ENCODE results near the gene RBM12.

The RBM12 gene

GRCh38 chr20:35617397-35618262 is 47.1 kb downstream of the RBM12 start:
- peaks cover 11 to 26% of the 10 kb centered on the region in 2 donors for H3K4me1 ChIP-seq (ENCODE audit: control insufficient read depth in 1 of 2, insufficient read depth in 2 of 2, low read length in 2 of 2)

GRCh38 chr20:35616465-35617396 is 48.0 kb downstream of the RBM12 start:
- peaks cover 2 to 5% of the 10 kb centered on the region in 2 donors for H3K36me3 ChIP-seq (ENCODE audit: control insufficient read depth in 1 of 2, insufficient read depth in 2 of 2, low read length in 2 of 2)
- peaks cover 11 to 26% of the 10 kb centered on the region in 2 donors for H3K4me1 ChIP-seq (ENCODE audit: control insufficient read depth in 1 of 2, insufficient read depth in 2 of 2, low read length in 2 of 2)
- H3K27me3 ChIP-seq (ENCODE audit: low read depth, low read length) = no peaks in the 10 kb centered on the region
- peak overlapping the region; percentile 44 to 65 for H3K4me3 ChIP-seq (ENCODE audit: low read depth in 1 of 2, low read length in 2 of 2)
- no peaks in the 10 kb centered on the region for H3K9me3 ChIP-seq (ENCODE audit: control insufficient read depth in 1 of 2, low read length in 2 of 2)
- H3K27ac ChIP-seq (ENCODE audit: low read length) = no peak overlapping the region

More at GRCh38 chr20:35617397-35618262, 47.1 kb downstream of the RBM12 start:
- Histone ChIP-seq H3K27ac (ENCODE audit: low read length) (no peak overlapping the region), H3K9me3 (ENCODE audit: control insufficient read depth in 1 of 2, low read length in 2 of 2) (no peaks in the 10 kb centered on the region), H3K4me3 (ENCODE audit: low read depth in 1 of 2, low read length in 2 of 2) (peak overlapping the region; percentile 44 to 65), H3K27me3 (ENCODE audit: low read depth, low read length) (no peaks in the 10 kb centered on the region), H3K36me3 (ENCODE audit: control insufficient read depth in 1 of 2, insufficient read depth in 2 of 2, low read length in 2 of 2) (peaks cover 4 to 5% of the 10 kb centered on the region in 2 donors)

DNA sequence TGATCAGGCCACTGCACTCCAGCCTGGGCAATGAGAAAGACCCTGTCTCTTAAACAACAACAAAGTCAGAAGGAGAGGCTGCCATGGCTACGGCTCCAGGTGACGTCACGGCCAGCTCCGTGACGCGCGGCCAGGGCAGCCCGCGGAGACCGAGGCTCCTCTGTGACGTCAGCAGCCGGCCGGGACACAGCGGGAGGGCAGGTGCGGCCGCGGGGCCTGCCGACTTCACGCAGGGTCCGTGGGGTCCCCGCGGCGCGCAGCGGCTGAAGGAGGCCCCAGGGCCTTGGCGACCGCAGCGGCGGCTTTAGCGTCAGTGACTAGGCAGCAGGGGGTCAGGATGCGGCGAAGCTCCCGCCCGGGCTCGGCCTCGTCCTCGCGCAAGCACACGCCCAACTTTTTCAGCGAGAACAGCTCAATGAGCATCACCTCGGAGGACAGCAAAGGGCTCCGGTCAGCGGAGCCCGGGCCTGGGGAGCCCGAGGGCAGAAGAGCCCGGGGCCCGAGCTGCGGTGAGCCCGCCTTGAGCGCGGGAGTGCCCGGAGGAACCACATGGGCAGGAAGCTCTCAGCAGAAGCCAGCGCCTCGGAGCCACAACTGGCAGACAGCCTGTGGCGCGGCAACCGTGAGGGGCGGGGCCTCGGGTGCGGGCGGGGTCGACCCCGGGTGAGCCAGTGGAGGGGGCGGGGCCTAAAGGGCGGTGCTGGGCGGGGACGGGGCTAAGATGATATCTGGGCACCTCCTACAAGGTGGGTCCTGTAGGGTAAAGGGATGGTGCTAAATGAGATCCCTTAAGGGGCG is 48.8 kb downstream of the RBM12 start, which contains the start of gene SPAG4:
TSS of gene SPAG4 (plus strand) at position 163 of the 798 bp plus-strand sequence. CDS start at position 338, 175 bp downstream.
- no peaks in the 10 kb centered on the region for H3K27me3 ChIP-seq (ENCODE audit: low read depth, low read length)
- H3K27ac ChIP-seq (ENCODE audit: low read length) = peak within 1 kb of the TSS; percentile 51
- H3K9me3 ChIP-seq (ENCODE audit: control insufficient read depth in 1 of 2, low read length in 2 of 2) = no peaks in the 10 kb centered on the region
- peaks cover 11 to 26% of the 10 kb centered on the region in 2 donors for H3K4me1 ChIP-seq (ENCODE audit: control insufficient read depth in 1 of 2, insufficient read depth in 2 of 2, low read length in 2 of 2)
- peak within 1 kb of the TSS; percentile 52 to 65 for H3K4me3 ChIP-seq (ENCODE audit: low read depth in 1 of 2, low read length in 2 of 2)
- no peaks in the 10 kb centered on the region for H3K36me3 ChIP-seq (ENCODE audit: control insufficient read depth in 1 of 2, insufficient read depth in 2 of 2, low read length in 2 of 2)

- H3K4me1 ChIP-seq (ENCODE audit: control insufficient read depth in 1 of 2, insufficient read depth in 2 of 2, low read length in 2 of 2) = no peaks in the 10 kb centered on the region
- H3K27me3 ChIP-seq (ENCODE audit: low read depth, low read length) = no peaks in the 10 kb centered on the region
- no peak overlapping the region for H3K27ac ChIP-seq (ENCODE audit: low read length)
- H3K4me3 ChIP-seq (ENCODE audit: low read depth in 1 of 2, low read length in 2 of 2) = no peak overlapping the region
- no peaks in the 10 kb centered on the region for H3K9me3 ChIP-seq (ENCODE audit: control insufficient read depth in 1 of 2, low read length in 2 of 2)
- H3K36me3 ChIP-seq (ENCODE audit: control insufficient read depth in 1 of 2, insufficient read depth in 2 of 2, low read length in 2 of 2) = no peaks in the 10 kb centered on the region
Measured at GRCh38 chr20:35611482-35611881, 53.2 kb downstream of the RBM12 start.

- H3K4me3 ChIP-seq (ENCODE audit: low read depth in 1 of 2, low read length in 2 of 2) = no peak overlapping the region
- no peaks in the 10 kb centered on the region for H3K36me3 ChIP-seq (ENCODE audit: control insufficient read depth in 1 of 2, insufficient read depth in 2 of 2, low read length in 2 of 2)
- H3K4me1 ChIP-seq (ENCODE audit: control insufficient read depth in 1 of 2, insufficient read depth in 2 of 2, low read length in 2 of 2) = no peaks in the 10 kb centered on the region
- H3K27ac ChIP-seq (ENCODE audit: low read length) = no peak overlapping the region
- no peaks in the 10 kb centered on the region for H3K9me3 ChIP-seq (ENCODE audit: control insufficient read depth in 1 of 2, low read length in 2 of 2)
- no peaks in the 10 kb centered on the region for H3K27me3 ChIP-seq (ENCODE audit: low read depth, low read length)
Measured at GRCh38 chr20:35610833-35611427, 53.8 kb downstream of the RBM12 start.

- Histone ChIP-seq H3K36me3 (ENCODE audit: control insufficient read depth in 1 of 2, insufficient read depth in 2 of 2, low read length in 2 of 2) (no peaks in the 10 kb centered on the region), H3K4me3 (ENCODE audit: low read depth in 1 of 2, low read length in 2 of 2) (no peak overlapping the region), H3K27me3 (ENCODE audit: low read depth, low read length) (no peaks in the 10 kb centered on the region), H3K9me3 (ENCODE audit: control insufficient read depth in 1 of 2, low read length in 2 of 2) (no peaks in the 10 kb centered on the region), H3K4me1 (ENCODE audit: control insufficient read depth in 1 of 2, insufficient read depth in 2 of 2, low read length in 2 of 2) (no peaks in the 10 kb centered on the region), H3K27ac (ENCODE audit: low read length) (no peak overlapping the region)
Measured at GRCh38 chr20:35607003-35607735, 57.5 kb downstream of the RBM12 start.

DNA sequence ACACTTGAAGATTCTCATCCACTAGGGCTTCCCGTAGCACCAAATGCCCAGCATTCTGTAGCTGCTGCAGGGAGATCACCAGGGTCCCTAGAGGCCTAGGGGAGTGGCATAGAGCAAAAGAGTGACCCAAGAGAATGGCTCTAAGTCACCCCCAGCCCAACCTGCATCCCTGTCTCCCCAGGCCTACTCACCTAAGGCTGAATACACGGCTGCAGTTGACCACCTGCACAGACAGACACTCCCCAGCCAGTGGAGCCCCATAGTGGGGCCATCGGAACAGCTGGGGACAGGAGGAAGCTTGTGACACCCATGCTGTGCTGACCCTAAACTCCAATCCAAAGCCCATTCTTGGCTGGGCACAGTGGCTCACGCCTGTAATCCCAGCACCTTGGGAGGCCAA is 58.6 kb downstream of the RBM12 start:
- H3K27me3 ChIP-seq (ENCODE audit: low read depth, low read length) = no peaks in the 10 kb centered on the region
- H3K4me1 ChIP-seq (ENCODE audit: control insufficient read depth in 1 of 2, insufficient read depth in 2 of 2, low read length in 2 of 2) = peaks cover 0 to 8% of the 10 kb centered on the region in 2 donors
- no peaks in the 10 kb centered on the region for H3K36me3 ChIP-seq (ENCODE audit: control insufficient read depth in 1 of 2, insufficient read depth in 2 of 2, low read length in 2 of 2)
- H3K4me3 ChIP-seq (ENCODE audit: low read depth in 1 of 2, low read length in 2 of 2) = no peak overlapping the region
- no peaks in the 10 kb centered on the region for H3K9me3 ChIP-seq (ENCODE audit: control insufficient read depth in 1 of 2, low read length in 2 of 2)
- H3K27ac ChIP-seq (ENCODE audit: low read length) = no peak overlapping the region

GRCh38 chr20:35604449-35604747 is 60.3 kb downstream of the RBM12 start:
- Histone ChIP-seq H3K4me1 (ENCODE audit: control insufficient read depth in 1 of 2, insufficient read depth in 2 of 2, low read length in 2 of 2) (peaks cover 0 to 17% of the 10 kb centered on the region in 2 donors), H3K27me3 (ENCODE audit: low read depth, low read length) (no peaks in the 10 kb centered on the region), H3K9me3 (ENCODE audit: control insufficient read depth in 1 of 2, low read length in 2 of 2) (no peaks in the 10 kb centered on the region), H3K4me3 (ENCODE audit: low read depth in 1 of 2, low read length in 2 of 2) (no peak overlapping the region), H3K36me3 (ENCODE audit: control insufficient read depth in 1 of 2, insufficient read depth in 2 of 2, low read length in 2 of 2) (no peaks in the 10 kb centered on the region), H3K27ac (ENCODE audit: low read length) (no peak overlapping the region)

GRCh38 chr20:35603695-35604448 is 60.8 kb downstream of the RBM12 start:
- Histone ChIP-seq H3K27ac (ENCODE audit: low read length) (no peak overlapping the region), H3K27me3 (ENCODE audit: low read depth, low read length) (no peaks in the 10 kb centered on the region), H3K4me1 (ENCODE audit: control insufficient read depth in 1 of 2, insufficient read depth in 2 of 2, low read length in 2 of 2) (peaks cover 0 to 17% of the 10 kb centered on the region in 2 donors), H3K9me3 (ENCODE audit: control insufficient read depth in 1 of 2, low read length in 2 of 2) (no peaks in the 10 kb centered on the region), H3K4me3 (ENCODE audit: low read depth in 1 of 2, low read length in 2 of 2) (no peak overlapping the region), H3K36me3 (ENCODE audit: control insufficient read depth in 1 of 2, insufficient read depth in 2 of 2, low read length in 2 of 2) (no peaks in the 10 kb centered on the region)
